GM23248 (cell line): ENCODE measurements around the gene CEP164.

Experiments used
- EZH2 ChIP-seq: fragments of 200-600 bp; sonication (generic); IDR thresholded peaks from 2 replicates; pipeline ENCODE4 v1.6.1; 2018; ENCODE audit warnings: antibody characterized with exemption, mild to moderate bottlenecking; ENCODE audit not compliant: insufficient read depth, poor library complexity, severe bottlenecking
- EZH2phosphoT487 ChIP-seq: fragments of 200-600 bp; sonication (generic); IDR thresholded peaks from 2 replicates; pipeline ENCODE4 v1.6.1; 2018; ENCODE audit warnings: antibody characterized with exemption, moderate library complexity, mild to moderate bottlenecking, low read depth; ENCODE audit not compliant: insufficient read depth

GRCh38 chr11:117279711-117280376 lies 47.8 kb upstream of the CEP164 start:
- TF ChIP-seq EZH2phosphoT487 (no peak), EZH2 (no peak)
